Thoracic aorta (tissue), 2 donors: Measurements from ENCODE around the gene C16orf78. TPM values are rescaled to one million over a fixed set of nuclear protein-coding genes. Genes with fewer than 3 reads are reported as not detected.

Experiments used
- ATAC-seq: fragments of 150-250 bp; one replicate; pipeline ENCODE4 v1.8.0; 2017; ENCODE audit warnings: low read depth; ENCODE audit not compliant: insufficient number of reproducible peaks, low FRiP score
- DNase-seq: peaks from one replicate; pipeline ENCODE4 v3.0.0-alpha.2; 2020; ENCODE audit warnings: low spot score
- H3K27ac ChIP-seq, 2 donors: fragments of 200-600 bp; sonication (generic); 1 replicate in 1 of 2; 2 replicates in 1 of 2; pipeline ENCODE4 v1.5.1; 2016; ENCODE audit warnings: mild to moderate bottlenecking in 2 of 2, moderate library complexity in 2 of 2
- H3K27me3 ChIP-seq: fragments of 200-600 bp; sonication (generic); replicated peaks from 2 replicates; pipeline ENCODE4 v1.6.0; 2016; ENCODE audit warnings: mild to moderate bottlenecking; ENCODE audit not compliant: insufficient read depth
- H3K36me3 ChIP-seq: fragments of 200-600 bp; sonication (generic); one replicate; pipeline ENCODE4 v1.5.1; 2016
- H3K4me1 ChIP-seq, 2 donors: fragments of 200-600 bp; sonication (generic); 1 replicate in 1 of 2; 2 replicates in 1 of 2; pipeline versions ENCODE4 v1.5.1 to v1.6.0; 2016; ENCODE audit warnings: low read depth in 2 of 2, mild to moderate bottlenecking in 1 of 2; ENCODE audit not compliant: control insufficient read depth in 1 of 2
- H3K4me3 ChIP-seq: fragments of 200-600 bp; sonication (generic); 2 replicates; pipeline ENCODE4 v1.5.1; 2016; ENCODE audit warnings: mild to moderate bottlenecking
- H3K9me3 ChIP-seq: fragments of 200-600 bp; sonication (generic); 2 replicates; pipeline ENCODE4 v1.5.1; 2016
- total RNA-seq, 2 donors: library from RNA; depleted of rRNA; stranded (reverse); fragments of >200 nt; gene quantifications; one replicate each; pipeline versions ENCODE4 v1.1.0 to v1.2.3, GENCODE V29; 2016
- TF ChIP-seq, protein P1 (sequence below): fragments of 200-600 bp; sonication (generic); IDR thresholded peaks from one replicate; pipeline ENCODE4 v1.5.1; 2019; ENCODE audit warnings: antibody characterized with exemption

The C16orf78 gene
- total RNA-seq, 2 donors from 2014 or later: not detected

DNA sequence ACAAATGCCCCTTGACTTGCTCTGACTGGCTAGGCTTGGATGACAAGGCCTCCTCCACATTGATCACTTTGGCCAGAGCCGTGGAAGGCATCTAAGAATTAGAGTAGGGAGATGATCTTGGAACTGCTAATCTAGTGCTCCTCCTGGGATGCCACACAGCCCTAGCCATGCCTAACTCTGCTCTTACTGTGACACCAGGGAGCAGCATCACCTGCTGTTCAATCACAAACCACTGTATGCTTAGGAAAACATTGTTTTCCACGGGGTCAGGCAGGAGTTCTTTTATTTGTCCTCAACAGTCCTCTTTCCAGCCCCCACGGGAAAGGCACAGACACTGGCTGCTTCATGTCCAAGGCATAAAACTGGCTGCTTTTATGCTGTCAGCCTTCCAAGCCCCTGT is 46.3 kb downstream of the C16orf78 start:
- ATAC-seq (no peak), DNase-seq (no peak)
- H3K36me3 ChIP-seq: no peaks in the 10 kb centered on the region
- no peak overlapping the region for H3K4me3 ChIP-seq
- H3K9me3 ChIP-seq: no peaks in the 10 kb centered on the region
- H3K27ac ChIP-seq: no peak overlapping the region
- H3K27me3 ChIP-seq: no peaks in the 10 kb centered on the region
- H3K4me1 ChIP-seq: peaks cover 0 to 8% of the 10 kb centered on the region in 2 donors
- TF ChIP-seq, protein P1, sequence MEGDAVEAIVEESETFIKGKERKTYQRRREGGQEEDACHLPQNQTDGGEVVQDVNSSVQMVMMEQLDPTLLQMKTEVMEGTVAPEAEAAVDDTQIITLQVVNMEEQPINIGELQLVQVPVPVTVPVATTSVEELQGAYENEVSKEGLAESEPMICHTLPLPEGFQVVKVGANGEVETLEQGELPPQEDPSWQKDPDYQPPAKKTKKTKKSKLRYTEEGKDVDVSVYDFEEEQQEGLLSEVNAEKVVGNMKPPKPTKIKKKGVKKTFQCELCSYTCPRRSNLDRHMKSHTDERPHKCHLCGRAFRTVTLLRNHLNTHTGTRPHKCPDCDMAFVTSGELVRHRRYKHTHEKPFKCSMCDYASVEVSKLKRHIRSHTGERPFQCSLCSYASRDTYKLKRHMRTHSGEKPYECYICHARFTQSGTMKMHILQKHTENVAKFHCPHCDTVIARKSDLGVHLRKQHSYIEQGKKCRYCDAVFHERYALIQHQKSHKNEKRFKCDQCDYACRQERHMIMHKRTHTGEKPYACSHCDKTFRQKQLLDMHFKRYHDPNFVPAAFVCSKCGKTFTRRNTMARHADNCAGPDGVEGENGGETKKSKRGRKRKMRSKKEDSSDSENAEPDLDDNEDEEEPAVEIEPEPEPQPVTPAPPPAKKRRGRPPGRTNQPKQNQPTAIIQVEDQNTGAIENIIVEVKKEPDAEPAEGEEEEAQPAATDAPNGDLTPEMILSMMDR: no peak

DNA sequence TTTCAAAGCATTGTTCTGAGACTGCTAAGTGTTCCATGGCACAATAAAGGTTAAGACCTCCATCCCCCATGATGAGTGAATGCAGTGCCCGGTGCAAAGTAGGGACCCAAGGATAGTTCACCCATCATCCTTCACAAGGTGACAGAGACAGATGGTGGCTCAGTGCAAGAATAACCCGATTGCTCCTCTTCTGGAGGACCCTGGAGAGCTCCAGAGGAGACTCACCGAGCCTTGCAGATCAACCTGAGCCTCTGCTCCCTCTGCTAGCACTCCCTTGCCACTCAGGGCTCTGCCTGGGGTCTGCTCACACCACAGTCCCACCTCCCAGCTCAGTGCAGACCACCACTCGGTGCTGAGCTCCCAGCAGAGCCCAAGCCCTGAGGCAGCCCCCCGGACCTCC is 49.3 kb downstream of the C16orf78 start:
- ATAC-seq: no peak
- no peaks in the 10 kb centered on the region for H3K9me3 ChIP-seq
- TF ChIP-seq, protein P1: no peak
- H3K4me1 ChIP-seq: peaks cover 0 to 10% of the 10 kb centered on the region in 2 donors
- no peaks in the 10 kb centered on the region for H3K27me3 ChIP-seq
- H3K4me3 ChIP-seq: no peak overlapping the region
- H3K36me3 ChIP-seq: no peaks in the 10 kb centered on the region
- no peak overlapping the region for H3K27ac ChIP-seq
- DNase-seq: no peak

DNA sequence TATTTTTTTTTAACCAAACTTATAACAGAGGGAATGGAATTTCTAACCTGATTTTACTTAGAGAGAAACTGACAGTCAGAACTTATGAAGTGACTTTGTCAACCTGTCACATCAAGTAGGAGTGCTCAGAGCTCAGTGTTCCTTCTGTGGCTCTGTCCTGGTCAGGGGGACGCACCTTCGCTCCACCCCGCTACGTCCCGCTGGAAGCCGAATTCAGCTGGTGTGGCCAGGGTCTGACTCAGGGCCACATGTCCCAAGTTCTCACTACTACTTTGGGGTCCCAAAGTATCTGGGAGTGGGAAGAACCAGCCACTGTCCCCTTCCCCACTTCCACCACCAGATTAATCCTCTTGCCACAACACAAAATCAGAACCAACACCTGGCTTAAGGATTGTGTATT is 51.4 kb downstream of the C16orf78 start:
- H3K4me1 ChIP-seq: peaks cover 0 to 10% of the 10 kb centered on the region in 2 donors
- H3K27me3 ChIP-seq: no peaks in the 10 kb centered on the region
- TF ChIP-seq, protein P1: no peak
- no peak for ATAC-seq
- H3K27ac ChIP-seq: no peak overlapping the region
- DNase-seq: no peak
- H3K9me3 ChIP-seq: no peaks in the 10 kb centered on the region
- H3K36me3 ChIP-seq: no peaks in the 10 kb centered on the region
- no peak overlapping the region for H3K4me3 ChIP-seq

DNA sequence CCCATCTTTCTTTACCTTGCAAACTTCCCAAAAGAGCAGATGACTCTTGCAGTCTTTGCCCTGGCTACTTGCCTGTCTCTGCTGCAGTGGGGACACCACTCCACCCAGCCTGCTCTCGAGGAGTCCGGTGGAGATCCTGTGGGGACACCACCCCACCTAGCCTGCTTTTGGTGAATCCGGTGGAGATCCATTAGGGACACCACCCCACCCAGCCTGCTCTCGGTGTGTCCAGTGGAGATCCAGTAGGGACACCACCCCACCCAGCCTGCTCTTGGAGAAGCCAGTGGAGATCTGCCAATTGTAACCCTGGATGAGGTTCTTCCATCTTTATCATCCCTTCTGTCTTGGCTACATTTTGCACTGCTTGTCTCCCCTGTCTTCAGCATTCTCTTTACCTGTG is 54.2 kb downstream of the C16orf78 start:
- Histone ChIP-seq H3K27me3 (no peaks in the 10 kb centered on the region), H3K9me3 (no peaks in the 10 kb centered on the region), H3K4me1 (peaks cover 0 to 10% of the 10 kb centered on the region in 2 donors), H3K4me3 (no peak overlapping the region), H3K27ac (no peak overlapping the region), H3K36me3 (no peaks in the 10 kb centered on the region)
- ATAC-seq (no peak), DNase-seq (no peak)
- TF ChIP-seq, protein P1: no peak

DNA sequence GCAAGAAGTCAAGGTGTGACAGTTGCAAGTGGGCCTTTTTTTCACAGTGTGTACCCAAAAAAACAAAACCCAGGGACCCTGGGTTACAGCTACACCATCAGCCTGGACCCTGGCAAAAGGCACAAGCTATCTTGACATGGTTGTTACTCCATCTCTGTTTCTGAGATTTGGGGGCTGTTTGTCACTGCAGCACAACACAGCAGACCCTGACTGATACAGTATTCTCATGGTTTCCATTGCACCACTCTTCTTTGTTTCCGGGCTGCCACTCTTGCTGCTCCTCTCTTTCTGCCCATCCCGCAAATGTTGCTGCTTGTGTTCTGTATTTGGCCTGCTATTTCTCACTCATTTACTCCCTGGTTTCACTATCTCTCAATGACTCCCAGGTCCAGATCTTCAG is 55.2 kb downstream of the C16orf78 start:
- H3K9me3 ChIP-seq: no peaks in the 10 kb centered on the region
- no peaks in the 10 kb centered on the region for H3K36me3 ChIP-seq
- ATAC-seq: no peak
- H3K27ac ChIP-seq: no peak overlapping the region
- DNase-seq: no peak
- no peak overlapping the region for H3K4me3 ChIP-seq
- no peaks in the 10 kb centered on the region for H3K27me3 ChIP-seq
- TF ChIP-seq, protein P1: no peak
- peaks cover 0 to 10% of the 10 kb centered on the region in 2 donors for H3K4me1 ChIP-seq
